GM15510 (cell line): Measurements from ENCODE around the gene GHRHR.

Experiments
- POLR2A ChIP-seq: IDR thresholded peaks from 3 replicates; pipeline ENCODE4 v1.6.1; 2011; ENCODE audit warnings: borderline replicate concordance; ENCODE audit not compliant: insufficient read length; ENCODE audit errors: extremely low read depth

Gene GHRHR

DNA sequence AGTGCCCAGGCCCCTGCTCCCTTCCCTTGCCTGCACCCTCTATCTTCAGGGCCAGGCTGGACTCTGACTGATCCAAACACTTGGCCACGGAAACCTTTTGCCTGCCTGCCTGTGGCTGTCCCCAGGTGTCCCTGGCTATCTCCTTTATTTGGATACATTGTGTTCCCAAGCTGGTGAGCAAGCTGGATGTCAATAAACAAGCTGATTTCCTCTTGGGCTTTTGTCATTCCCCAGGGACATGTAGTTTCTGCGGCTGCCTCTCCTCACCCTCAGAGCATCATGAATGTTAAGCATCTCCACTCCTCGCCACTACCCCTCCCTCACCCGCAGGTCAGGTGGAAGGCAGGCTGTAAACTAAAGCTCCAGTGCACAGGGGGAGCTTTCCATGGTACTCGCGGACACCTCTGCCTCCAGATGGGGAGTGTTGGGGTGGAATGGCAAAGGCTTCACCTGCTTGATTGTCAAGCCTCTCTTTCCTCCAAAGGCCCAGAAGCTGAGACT, 6.9 kb downstream of the GHRHR start:
- TF ChIP-seq POLR2A, result no peak

DNA sequence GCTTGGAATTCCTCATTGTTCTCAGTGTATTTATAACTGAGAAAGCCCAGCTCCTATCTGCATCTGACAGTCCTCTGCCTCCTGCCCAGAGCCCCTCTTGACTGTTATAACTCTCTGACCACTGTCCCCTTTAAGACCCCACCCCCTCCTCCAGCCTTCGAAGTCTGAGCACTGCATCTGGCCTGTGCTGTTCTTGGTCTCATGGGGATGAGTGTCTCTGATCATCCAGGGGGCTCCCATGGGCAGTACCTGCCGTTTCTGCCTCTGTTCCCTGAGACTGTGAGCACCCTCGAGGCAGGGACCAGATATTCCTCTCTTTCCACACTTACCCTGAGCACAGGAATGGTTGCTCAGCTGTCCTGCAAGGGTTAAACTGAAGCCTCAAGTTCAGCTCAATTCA, 7.7 kb downstream of the GHRHR start:
- TF ChIP-seq POLR2A, result no peak

GRCh38 chr7:30971840-30972563, 8.2 kb downstream of the GHRHR start:
- TF ChIP-seq POLR2A, result no peak

GRCh38 chr7:30973292-30973691, 9.5 kb downstream of the GHRHR start:
- no peak for TF ChIP-seq POLR2A

DNA sequence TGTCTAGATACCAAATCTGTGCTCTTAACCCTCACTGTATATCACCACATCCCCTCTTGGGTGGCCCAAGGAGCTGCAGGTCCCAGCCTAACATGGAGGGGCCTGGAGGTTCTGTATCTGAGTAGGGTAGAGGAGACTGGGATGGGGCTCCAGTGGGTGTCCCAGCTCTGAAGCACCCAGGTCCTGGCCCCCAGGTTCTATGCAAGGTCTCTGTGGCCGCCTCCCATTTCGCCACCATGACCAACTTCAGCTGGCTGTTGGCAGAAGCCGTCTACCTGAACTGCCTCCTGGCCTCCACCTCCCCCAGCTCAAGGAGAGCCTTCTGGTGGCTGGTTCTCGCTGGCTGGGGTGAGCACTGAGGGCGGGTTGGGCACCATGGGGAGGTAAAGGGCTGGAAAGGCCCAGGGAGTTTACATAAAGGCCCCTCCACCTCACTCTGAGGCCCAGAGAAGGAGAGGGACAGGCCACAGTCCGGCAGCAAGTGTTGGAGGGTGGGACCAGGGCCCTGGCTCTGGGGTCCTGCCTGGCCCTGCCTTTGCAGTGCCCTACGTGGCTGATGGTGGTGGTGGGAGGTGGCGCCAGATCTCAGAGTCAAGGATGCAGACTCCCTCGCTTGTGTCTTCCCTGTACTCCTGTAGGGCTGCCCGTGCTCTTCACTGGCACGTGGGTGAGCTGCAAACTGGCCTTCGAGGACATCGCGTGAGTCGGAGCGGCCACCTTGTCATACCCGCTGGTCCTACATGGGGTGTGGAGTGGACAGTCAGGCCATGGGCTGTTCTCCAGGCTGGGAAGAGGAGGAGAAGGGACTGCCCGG, 10.2 kb downstream of the GHRHR start:
- no peak for TF ChIP-seq POLR2A

DNA sequence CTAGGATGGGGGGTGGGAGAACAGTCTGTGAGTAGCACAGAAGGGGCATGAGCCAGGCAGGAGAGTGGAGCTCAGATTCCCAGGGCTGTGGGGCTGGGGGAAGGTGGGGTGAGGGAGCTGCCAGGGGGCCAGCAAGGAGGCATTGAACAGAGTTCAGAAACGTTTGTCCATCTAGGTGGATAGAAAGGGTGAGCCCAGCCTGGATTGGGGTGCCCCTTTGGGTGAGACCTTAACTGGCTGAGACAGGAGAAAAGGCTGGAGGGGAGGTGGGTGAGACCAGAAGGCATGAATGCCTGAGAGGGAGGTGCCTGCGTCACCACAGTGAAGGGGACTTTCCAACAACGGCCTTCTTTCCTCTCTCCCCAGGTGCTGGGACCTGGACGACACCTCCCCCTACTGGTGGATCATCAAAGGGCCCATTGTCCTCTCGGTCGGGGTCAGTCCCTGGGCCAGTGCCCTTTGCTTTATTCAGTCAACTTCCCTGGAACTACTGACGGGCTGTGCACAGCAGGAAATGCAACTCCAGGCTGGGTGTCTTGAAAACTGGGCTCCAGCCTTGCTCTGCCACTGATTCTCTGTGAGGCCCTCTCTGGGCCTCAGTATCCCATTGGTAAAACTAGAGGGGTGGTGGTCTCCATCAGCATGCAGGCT, 11.0 kb downstream of the GHRHR start:
- no peak for TF ChIP-seq POLR2A

- no peak for TF ChIP-seq POLR2A
Observed at GRCh38 chr7:30975256-30975899, 11.6 kb downstream of the GHRHR start.

GRCh38 chr7:30976381-30976780, 12.6 kb downstream of the GHRHR start:
- no peak for TF ChIP-seq POLR2A

DNA sequence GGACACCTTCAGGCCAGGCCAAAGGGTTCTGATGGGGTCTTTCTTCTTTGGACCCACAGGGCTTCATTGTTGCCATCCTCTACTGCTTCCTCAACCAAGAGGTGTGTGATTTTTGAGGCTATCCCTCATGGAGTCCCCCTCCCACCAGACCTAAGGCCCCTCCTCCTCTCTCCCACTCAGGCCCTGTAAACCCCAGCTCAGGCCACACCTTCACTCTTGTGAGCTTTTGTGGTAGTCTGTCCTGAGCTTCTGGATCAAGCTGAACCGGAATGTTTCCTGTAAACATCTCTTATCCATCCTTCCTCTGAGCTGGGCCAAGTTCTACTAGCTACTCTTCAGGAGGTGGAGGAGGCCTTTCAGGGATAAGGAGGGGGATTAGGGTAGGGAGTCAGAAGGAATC, 13.5 kb downstream of the GHRHR start:
- TF ChIP-seq POLR2A, result no peak

DNA sequence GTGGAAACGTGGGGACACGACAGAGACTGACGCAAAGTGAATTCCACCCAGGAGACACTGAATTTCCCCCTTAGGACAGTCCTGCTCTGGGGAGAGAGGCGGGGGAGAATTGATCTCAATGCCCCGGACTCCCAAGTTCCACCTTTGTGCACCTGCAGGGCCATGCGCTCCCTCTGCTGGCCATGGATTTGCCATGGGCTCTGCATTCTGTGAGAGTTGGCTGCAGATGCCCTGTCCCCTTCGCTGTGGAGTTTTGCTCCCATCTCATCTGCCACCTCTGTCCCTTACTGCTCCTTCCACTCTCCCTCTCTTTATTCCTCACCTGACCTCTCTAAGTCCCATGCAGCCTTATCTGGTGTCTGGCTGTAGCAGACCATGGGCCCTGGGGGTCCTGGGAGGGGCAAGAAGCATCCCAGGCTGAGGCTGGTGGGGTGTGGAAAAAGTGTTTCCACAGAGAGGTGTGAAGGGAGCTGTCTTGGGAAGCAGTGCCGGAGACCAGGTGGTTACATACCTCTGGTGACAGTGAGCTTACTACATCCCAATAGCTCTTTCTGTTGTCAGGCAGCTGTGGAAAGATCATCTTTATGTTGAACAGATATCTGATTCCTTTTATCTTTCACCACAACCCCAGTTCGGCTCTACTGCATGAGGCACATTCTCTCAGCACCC, 14.3 kb downstream of the GHRHR start:
- TF ChIP-seq POLR2A, result no peak

GRCh38 chr7:30979027-30979426, 15.3 kb downstream of the GHRHR start:
- no peak for TF ChIP-seq POLR2A

DNA sequence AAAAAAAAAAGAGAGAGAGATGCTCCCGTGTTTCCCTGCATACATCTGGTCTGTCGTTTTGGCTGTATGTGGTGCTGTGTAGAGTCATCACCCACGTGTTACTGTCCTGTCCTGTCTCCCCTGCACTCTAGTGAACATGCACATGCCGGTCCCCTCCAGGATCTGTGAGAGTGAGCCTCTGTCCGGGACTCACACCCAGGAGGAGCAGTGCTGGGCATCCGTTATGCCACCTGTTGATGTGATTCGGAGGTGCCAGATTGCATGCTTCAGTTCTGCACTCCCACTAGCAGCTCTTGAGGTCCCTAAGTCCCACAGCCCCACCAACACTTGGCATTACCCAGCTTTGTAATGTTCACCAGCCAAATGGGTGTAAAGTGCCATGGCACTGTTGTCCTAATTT, 16.4 kb downstream of the GHRHR start:
- TF ChIP-seq POLR2A, result no peak

GRCh38 chr7:30980751-30981150, 17.0 kb downstream of the GHRHR start:
- no peak for TF ChIP-seq POLR2A
